GM18868 (cell line): ENCODE data around the gene KLF12.

Experiments
- ATAC-seq: cut with Tn5 transposase; IDR thresholded peaks from one replicate; pipeline ENCODE4 v1.9.1; 2021; ENCODE audit warnings: mild to moderate bottlenecking, moderate library complexity; ENCODE audit not compliant: unreplicated experiment

The KLF12 gene

DNA sequence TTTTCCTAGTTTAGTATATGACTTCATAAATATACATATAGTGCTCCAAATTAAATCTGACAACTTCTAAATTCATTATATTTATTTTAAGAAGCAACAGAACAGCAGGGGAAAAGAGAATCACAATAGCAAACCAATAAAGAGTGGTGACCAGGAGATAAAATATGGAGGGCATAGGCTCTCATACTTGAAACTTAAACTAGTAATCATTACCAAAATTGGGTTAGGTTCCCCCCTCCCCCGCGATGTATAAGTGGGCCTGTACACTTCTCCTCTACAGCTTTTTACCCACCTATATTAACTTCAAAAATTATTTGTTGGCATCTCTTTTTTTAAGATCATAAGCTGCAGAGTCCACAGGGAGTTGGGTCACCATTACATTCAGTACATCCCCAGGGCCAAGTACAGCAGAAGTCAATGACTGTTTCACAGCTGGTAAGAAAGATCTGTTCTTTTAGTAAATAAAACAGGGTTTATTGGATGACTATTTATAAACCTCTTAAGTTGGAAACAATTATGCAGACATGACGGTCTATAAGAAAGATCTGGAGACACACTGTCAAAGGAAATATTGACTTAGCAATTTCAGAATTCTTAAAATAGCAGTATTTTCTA lies 29.4 kb downstream of the KLF12 start:
- no peak for ATAC-seq

DNA sequence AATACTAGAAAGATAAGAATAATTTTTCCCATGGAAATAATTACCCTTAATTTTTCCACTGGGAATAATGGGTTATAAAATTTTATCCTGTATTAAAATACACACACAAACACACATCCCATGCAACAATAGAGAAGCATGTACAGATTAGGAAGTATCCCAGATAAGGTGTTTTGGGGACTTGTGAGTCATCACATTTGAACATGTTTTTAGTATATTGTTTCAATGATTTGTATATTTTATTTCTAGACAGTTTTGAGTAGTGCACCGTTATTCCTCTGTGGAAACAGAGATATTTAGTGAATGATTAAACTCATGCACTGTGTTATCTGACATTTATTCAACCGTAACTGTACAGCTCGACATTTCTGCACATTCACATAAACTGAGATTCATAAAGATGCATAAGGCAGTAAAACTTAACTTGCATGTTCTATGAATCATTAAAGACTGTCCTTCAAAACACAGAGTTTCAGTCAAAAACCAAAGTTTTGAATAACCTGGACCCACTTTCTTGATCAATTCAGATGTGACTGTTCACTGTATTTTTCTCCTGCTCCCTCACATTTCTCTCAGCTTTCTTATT lies 30.1 kb downstream of the KLF12 start:
- ATAC-seq, result no peak

- ATAC-seq, result no peak
Observed at GRCh38 chr13:74103196-74103595, 31.0 kb downstream of the KLF12 start.

- no peak for ATAC-seq
Observed at GRCh38 chr13:74102691-74103090, 31.5 kb downstream of the KLF12 start.

DNA sequence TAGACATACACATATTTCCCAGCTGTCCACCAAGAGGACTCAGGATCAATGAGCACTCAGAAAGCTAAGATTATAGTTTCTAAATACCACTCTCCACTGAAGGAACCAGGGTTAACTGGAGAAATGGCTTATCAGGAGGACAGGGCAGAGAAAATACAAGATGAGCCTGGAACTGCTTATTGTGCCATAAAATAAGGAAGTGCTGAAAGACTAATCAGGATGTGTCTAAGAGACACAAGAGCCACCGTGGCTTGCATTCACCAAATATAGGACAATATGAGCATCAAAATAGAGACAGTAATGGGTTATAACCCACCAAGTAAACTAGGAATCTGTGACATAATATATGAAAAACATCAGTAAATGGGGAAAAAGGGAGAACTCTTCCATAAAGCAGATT lies 32.8 kb downstream of the KLF12 start:
- no peak for ATAC-seq

GRCh38 chr13:74098077-74098476 lies 36.1 kb downstream of the KLF12 start:
- ATAC-seq, result no peak

DNA sequence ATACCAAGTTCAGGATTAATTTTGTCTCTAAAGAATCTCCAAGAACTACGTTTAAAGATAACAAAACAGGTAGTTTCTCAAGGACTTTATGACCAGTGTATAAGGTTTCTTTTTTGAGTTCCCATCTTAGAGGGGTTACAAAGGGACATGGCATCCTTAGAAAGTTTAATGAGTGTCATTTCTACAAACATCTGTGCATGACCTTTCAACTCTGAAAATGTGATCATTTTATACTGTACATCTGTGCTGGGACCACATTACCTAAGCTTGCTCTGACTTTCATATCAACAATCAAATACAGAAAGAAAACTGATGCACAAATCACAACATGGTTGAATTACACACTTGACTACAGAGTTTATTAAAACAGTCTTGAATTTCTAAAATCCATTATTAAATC lies 37.1 kb downstream of the KLF12 start:
- no peak for ATAC-seq

- no peak for ATAC-seq
Observed at GRCh38 chr13:74093691-74094090, 40.5 kb downstream of the KLF12 start.

GRCh38 chr13:74092711-74093110 lies 41.5 kb downstream of the KLF12 start:
- ATAC-seq, result no peak

GRCh38 chr13:74090869-74091605 lies 43.2 kb downstream of the KLF12 start:
- no peak for ATAC-seq

- no peak for ATAC-seq
Observed at GRCh38 chr13:74090397-74090796, 43.8 kb downstream of the KLF12 start.

DNA sequence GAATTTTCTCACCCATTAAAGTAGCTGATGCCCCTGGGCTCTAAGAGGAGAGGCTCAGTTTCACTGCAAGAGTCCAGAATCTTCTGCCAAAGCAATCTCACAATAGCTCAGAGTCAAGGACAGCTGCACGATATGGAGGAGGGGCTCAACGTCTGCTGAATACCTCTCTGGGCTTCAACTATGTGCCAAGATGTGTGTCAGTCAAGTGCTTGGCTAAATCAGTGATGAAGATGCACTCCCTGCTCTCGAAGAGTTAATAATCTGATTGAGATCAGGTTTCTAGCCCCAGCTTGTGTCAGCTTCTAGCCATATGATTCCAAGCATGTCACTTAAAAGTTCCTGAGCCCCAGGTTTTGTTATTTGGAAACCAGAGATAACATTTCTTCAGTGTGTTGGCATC lies 46.8 kb downstream of the KLF12 start:
- no peak for ATAC-seq
